Sciatic nerve (tissue), 2 donors: ENCODE measurements around the gene AUH. TPM values are rescaled to one million over a fixed set of nuclear protein-coding genes. Genes with fewer than 3 reads are reported as not detected.
"Not testable (repeated sequence)": the region's sequence is repeated elsewhere in the genome, so short reads cannot be mapped to it uniquely, and the experiment has no call there.

Experiments used
- ATAC-seq: fragments of 200-7000 bp; cut with Tn5 transposase; one replicate; pipeline ENCODE4 v1.9.1; 2020; ENCODE audit warnings: mild to moderate bottlenecking, moderate library complexity
- DNase-seq: peaks from one replicate; pipeline ENCODE4 v3.0.0-alpha.2; 2020; ENCODE audit warnings: low spot score
- intact Hi-C: fragments of 100-400 bp; cut with DNase I; formaldehyde crosslinking; loops from one replicate; pipeline ENCODE4 v1.14.2; 2022
- total RNA-seq: library from RNA; stranded (reverse); fragmentation: NEBNext Ultra II Directional; extraction: Animal tissue kit (Norgen Biotek cat#: 25700); gene quantifications from one replicate; pipeline ENCODE4 v1.2.1, GENCODE V29; 2021
- donor health status: DM: no; HTN: no; CAD: no.
- donor health status: DM: no; HTN: no; CAD: no.

Gene AUH
- total RNA-seq, 1 donor from 2014 or later: 28.7 TPM

DNA sequence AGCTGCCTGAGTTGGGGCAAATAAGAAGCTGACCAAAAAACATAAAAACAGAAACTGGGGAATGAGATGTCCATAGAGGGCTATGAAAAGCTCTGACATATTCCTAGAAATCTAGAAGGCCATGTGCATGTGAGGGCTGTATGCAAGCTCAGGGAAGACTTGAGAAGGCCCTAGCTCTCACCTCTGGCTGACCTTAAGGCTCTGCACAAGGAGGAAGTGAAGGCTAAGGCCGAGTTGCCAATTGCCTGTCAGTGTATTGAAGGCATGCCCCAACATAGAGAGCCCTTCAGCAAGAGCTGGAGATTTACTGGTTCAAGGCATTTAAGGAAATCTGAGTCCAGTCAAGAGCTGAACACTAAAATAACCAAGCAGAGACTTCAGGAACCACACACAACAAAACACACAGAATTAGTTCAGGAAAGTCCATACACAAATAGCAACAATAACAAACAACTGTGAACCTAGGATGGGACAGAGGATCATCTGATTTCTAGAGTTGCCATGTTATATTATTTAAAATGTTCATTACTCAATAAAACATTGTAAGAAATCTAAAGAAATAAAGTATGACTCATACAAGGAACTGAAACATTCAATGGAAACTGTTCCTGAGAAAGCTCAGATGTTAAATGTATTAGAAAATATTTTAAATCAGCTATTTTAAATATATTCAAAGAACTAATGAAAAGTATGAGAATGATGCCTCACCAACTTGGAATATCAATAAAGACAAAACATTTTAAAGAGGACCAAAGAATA, 161.8 kb downstream of the AUH start:
- DNase-seq (no peak), ATAC-seq (no peak)
- intact Hi-C loops: loop anchor here (5.0 kb wide), 1 partner anchor 837 kb away; no protein-coding TSS in a partner anchor

DNA sequence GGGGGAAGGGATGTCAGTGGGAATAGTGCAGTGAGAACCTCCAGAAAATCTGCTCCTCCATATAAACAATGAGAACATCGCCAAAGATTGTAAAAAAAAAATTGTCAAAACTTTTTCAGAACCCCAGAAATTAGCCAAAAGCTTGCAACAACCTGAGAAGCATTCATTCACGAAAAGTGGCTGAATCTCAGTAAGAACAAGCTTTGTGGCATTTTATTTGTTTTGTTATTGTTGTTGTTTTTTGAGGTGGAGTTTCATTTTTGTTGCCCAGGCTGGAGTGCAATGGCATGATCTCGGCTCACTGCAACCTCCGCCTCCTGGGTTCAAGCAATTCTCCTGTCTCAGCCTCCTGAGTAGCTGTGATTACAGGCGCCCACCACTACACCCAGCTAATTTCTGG, 162.8 kb downstream of the AUH start:
- ATAC-seq, DNase-seq, intact Hi-C loops: not testable (repeated sequence)

DNA sequence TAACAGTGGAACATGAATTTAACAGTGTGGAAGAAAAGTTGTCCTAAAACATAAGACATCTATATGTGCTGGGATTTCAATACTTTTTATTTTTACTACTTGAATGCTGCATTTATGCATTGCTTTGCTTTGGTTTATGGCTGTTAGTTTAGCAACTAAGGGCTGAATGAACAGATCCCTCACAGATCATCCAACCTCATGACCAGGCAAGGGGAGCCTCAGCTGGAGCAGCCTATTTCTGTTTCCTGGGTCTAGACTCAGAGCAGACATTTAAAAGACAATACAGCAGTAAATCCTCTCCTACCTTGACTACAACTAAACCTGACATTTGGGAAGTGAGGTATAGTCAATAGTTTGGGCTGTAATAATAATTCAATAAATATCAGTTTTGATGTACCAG, 163.3 kb downstream of the AUH start:
- no peak for ATAC-seq
- DNase-seq: no peak
- intact Hi-C loops: no loop called here

DNA sequence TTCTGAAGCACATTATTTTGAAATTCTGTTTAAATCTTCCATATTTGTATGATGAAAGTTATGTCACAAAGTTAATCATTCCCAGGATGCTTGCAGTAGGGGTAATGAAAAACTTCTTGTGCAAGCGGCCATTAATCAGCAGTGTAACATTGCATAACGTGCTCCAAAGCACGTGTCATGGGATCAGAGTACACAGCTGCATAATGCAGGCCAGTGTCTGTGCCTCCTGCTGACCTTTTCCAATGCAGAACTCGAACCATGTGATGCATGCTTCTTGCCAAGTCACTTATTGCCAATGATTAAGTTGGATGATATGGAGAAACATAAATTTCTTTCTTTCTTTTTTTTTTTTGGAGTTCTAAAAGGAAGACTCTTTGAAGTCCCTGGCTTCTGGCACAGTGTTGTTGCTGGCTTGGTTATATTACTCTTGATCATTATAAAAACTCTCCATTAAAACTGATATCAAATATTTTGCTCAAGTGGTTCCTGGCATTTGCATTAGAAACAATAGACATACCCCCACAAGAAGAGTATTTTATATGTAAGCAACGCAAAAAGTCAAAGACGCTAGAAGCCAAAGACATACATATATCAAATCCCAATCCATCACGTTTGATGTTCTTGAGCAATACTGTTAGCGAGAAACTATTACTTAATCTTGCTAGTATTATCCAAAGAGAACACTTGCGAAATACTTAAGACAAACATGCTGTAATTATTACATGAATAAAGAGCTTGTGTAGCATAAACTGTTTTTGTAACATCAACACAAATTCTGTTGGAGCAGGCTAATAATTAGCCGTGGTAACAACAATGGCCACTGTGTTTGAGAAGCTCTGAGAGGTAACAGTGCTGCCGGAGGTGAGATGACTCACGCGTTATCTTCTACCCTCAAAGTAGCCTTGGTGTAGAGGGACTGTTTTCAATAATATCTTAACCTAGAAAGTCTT, 164.2 kb downstream of the AUH start:
- intact Hi-C loops: no loop called here

DNA sequence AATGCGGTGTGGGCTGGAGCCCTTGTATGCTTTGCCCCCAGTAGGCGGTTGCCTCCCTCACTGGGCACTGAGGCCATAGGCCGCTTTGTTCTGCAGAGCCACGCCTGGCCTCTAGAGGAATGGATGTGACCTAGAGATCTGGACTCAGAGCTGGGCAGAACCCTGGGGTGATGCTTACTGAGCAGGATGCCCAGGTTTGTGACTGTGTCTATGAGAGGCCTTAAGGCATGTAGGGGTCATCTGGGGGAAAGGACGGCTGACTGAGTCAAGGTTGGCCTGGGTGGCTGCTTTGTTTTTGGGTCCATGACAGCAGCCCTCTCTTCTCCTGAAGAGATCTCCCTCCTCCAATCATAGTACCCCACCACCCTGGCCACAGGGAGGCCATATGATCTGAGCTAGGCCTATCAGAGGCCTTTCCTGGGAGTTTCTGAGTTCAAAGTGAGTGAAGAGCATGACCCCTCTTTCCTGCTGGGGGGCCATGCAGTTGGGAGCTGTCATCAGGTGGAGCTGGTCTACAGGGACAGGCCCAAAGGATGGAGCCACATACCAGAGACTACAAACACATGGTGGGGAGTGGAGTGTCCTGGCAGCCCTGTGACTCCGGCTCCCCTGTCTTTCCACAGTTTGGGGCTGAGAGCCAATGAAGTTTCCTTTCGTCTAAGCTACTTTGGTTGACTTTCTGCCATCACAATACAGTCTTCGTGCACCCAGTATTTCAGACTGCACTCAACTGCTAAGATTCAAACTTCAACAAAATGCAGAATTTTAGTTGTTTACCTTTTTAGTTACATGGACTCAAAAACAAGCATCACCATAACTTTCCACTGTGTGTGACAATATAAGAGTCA, 165.4 kb downstream of the AUH start:
- intact Hi-C loops: no loop called here
- no peak for ATAC-seq
- no peak for DNase-seq

More for the DNA sequence above, 164.2 kb downstream of the AUH start:
- ATAC-seq (peak; percentile 88), DNase-seq (peak; percentile 83)

DNA sequence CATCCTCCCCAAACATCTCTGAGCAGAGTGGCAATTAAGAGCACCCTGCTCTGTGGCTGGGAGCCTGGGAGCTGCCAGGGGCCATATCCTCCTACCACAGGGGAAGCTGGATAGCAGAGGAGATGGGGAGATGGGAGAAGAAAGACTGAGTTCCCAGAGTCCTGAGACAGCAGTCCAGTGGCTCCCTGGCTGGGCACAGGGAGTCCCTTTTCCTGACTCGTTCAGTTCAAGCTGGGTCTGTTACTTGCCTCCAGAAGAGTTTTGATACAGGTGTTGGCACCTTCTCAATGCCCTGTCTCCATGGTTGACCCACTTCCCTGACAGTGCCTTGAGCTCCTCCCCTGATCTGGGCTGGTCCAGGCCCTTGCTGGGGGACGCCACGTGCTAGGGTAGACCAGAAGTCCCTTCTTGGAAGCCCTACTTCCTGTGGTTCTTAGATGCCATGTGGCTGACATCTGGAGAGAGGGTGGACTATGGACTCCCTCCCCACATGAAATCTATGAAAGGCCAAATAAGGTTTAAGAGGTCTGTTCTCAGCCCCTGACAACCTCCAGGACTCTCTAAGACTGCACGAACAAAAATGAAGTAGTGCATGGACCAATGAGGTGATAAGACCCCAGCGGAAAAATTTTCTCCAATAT, 166.2 kb downstream of the AUH start:
- no peak for ATAC-seq
- DNase-seq: no peak
- intact Hi-C loops: no loop called here

DNA sequence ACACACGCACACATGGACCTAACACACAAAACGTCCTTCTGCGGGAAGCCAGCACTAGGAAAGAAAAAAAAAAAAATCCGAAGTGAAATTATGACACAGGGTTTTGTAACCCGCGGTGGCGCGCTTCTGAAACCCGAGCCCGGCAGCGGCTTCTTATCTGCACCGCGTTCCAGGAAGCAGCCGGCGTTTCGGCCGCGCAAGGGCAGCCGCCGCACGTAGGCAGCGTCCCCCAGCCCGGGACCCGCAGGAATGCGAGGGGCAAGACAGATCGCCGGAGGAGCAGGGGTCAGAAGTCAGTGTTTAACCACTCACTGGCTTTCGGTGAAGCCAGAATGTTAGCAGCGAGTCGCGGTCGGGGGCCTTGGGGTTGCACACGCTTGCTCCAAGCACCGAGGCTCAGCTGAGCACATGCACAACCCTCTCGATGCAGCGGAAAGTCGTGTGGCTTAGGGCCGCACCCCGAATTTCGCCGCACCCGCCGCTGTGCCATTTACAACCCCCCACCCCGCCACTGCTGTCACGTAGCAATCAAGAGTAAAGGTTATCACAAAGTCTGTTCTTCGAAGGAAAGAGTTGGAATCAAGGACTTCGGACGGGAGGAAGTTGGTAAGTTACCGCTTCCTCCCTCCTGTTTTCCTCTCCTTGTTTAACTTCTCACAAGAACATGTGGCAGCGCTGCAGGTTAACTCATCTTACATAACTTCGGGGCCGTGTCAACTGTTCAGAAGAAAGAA, 167.9 kb downstream of the AUH start:
- ATAC-seq (peak; percentile 57), DNase-seq (peak; percentile 88)
- intact Hi-C loops: loop anchor here (5.0 kb wide), 1 partner anchor 228 kb away; the partner anchor contains the start of gene NFIL3

DNA sequence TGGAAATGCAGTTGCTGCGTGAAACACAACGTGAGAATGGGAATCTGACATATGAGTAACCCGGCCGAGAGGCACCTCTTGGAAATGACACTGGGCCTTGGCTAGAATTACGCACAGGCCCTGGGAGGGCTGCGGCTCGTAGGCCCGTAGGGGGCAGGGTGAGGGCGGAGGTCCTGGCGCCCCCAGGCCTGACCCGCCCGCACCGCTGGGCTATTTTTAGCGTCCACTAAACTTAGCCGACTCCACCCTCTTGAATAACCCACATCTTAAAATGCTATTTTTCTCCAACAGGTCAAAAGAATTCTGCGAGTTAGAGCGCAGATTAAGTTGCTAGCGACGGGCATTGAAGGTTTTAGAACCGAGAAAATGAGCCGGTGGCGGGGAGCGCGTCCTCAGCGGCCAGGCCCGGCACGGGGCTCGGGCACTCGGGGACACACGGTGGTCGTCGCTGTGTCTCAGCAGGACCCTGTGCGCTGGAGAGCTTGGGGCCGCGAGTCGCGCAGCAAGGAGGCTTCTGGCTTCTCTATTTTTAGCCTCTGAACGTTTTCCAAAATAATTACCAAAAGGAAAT, 168.5 kb downstream of the AUH start:
- peak; percentile 89 for DNase-seq
- ATAC-seq: peak; percentile 86
- intact Hi-C loops: loop anchor here (5.0 kb wide), 1 partner anchor 229 kb away; the partner anchor contains the start of gene NFIL3

DNA sequence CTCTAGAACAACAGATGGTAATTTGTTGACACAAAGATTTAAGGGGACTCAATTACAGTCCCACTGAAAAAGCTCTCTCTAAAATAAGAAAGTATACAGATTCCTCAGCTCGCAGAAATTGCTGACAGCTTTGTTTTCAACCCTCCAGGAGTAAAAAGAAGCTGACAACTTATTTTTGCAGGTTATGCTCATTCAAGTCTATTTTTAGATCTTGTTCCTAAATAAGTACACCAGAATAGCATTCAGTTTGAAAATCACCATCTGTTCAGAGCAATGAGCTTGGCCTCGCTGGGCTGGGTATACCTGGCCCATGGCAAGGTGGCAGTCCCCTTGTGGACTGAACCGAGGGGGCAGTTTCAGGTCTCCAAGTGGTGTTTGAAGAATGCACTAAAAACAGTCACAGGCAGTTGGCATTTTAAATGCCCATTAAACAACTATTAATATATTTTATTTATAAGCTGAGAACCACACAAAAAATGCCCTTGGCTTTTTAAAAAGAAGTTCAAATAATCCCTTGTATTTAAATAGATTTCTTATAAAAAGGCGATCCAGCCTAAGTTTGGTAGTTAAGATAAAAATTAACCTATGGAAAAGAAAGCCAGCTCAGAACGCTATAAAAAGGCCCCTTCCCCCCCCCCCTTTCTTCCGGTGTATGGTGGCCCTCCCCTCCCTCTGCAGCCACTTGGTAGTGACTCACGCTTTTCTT, 169.2 kb downstream of the AUH start:
- intact Hi-C loops: loop anchor here (5.0 kb wide), 1 partner anchor 230 kb away; the partner anchor contains the start of gene NFIL3
- DNase-seq: no peak
- ATAC-seq: no peak

DNA sequence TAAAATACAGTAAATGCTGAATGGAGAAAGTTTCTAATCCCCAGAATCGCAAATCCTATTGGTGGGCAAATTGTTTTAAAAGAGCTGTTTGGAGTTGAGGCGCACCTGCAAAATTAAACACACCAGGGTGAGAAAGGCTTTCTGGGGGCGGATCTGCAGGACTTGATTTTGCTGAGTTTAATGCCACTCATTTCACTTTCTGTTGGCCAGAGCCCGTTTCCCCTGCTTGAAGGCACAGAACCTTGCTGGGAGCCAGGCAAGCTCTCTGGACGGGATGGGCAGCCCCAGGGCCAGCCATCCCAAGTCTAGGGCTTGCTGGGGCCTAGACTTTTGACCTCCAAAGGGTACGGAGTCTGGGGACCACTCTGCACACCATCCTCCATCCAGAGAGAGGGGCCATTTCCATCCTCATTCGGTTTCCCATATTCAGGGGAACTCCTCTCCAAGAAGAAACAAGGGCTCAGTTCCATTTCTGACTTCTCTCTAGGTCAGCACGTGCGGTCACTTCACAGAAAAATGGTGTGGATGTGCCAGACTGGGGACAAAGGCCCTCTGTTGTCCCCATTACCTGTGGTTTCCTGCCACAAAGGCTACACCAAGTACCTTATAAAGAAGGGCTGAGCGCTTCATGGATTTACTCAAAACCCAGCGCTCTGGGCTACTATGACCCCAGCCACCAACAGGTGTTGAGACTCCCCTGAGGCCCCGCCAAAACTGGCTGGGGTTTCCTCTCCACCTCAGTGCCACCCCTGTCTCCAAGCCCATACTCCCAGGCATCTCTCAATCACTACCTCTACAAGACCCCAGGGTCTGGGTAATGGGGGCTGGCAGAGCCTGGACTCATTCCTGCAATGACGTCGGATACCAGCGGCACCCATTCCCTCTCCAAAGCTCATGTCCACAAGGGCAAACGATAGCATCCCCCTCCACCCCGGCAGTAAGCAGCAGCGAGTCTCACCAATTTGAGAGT, 170.0 kb downstream of the AUH start:
- intact Hi-C loops: loop anchor here (5.0 kb wide), 1 partner anchor 231 kb away; the partner anchor contains the start of gene NFIL3
- no peak for ATAC-seq
- DNase-seq: no peak

DNA sequence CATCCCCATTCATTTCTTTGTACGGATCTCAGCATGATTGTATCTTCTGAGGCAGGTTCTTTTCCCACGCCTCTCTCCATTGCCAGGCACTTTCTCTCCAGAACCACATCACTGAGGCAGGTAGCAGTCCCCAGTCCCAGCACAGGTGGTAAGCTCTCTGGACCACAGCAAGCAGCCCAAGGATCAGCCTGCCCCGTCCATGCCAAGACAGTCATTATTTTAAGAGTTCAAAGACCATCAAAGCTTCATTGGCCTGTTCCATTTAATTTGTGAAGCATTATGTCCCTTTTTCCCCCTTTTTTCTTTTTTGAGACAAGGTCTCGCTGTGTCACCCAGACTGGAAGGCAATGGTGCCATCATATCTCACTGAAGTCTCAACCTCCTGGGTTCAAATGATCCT, 171.7 kb downstream of the AUH start:
- intact Hi-C loops: loop anchor here (5.0 kb wide), 1 partner anchor 232 kb away; the partner anchor contains the start of gene NFIL3
- DNase-seq: no peak
- no peak for ATAC-seq

DNA sequence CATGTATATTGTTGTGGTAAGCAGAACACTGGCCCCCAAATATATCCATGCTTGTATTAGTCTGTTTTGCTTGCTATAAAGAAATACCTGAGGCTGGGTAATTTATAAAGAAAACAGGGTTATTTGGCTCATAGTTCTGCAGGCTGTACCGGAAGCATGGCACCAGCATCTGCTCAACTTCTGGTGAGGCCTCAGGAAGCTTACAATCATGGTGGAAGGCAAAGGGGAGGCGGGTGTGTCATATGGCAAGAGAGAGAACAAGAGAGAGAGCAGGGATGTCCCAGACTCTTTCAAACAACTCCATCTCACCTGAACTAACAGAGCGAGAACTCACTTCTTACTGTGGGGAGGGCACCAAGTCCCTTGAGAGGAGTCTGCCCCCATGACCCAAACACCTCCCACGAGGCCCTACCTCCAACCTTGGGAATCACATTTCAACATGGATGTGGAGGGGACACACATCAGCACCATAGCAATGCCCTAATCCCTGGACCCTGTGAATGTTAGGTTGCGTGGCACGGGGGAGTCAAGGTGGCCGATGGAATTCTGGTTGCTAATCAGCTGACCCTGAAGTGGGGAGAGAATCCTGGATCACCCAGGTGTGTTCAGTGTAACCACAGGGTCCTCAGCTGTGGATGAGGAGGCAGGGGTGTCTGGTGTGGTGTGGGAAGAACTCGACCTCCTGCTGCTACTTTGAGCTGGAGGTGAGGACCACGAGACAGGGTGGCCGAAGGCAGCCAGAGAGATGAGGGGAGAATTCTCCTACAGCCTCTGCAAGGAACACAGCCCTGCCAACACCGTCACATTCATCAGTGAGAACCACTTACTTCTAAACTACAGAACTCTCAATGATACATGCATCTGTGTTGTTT, 172.8 kb downstream of the AUH start:
- no peak for ATAC-seq
- intact Hi-C loops: no loop called here
- no peak for DNase-seq

DNA sequence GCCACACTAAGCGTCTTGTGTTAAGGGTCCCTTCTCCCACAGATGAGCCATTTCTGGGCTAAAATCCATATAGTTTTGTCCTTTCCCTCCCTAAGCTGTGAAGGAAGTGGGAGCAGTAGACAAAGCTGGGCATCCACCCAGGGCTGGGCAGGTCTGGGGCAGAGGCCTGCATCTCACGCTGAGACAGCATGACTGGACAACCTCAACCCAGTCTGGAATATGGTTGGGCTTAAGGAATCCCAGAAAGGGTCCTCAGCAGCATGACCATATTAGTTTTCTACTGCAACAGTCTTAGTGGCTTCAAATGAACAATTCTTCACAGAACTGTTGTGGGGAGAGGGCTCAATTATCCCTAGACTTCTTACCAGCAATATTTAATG, 173.8 kb downstream of the AUH start:
- ATAC-seq (no peak), DNase-seq (no peak)
- intact Hi-C loops: no loop called here

DNA sequence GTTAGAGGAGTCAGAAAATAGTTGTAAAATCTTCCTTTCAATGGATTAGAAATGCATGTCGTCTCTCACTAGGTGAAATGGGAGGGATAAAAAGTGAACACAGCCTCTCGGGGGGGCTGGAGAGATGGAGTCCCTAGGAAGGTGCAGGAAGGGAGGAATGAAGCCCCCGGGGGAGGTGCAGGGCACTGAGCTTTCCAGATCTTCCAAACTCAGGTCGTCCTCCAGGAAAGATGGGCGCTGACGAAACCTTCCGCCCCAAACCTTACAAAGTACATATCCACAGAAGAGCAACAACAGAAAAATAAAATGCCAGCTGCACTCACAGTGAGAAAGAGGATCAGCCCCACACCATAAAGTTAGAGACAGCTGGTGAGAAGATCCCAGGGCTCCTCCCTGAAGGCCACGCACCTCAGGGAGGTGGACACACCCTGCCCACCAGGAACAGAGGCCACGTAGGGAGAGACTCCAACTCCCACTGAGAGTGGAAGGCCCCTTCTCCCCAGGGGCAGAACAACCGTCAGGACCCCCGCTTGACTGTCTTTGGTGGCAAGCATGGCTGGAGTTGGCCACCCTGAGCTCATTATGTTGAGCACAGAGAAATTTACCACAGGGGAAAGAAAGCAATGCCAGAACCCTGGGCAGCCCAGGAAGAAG, 174.3 kb downstream of the AUH start:
- ATAC-seq (no peak), DNase-seq (no peak)
- intact Hi-C loops: no loop called here
